Stimulated activated CD8-positive, alpha-beta memory T cell treated with anti-CD3 and anti-CD28 coated beads, Interleukin-7, amount 100 ng/mL, for 1 hour (primary cell): Measurements from ENCODE around the gene VPS4B.
"Not testable (repeated sequence)": the region's sequence is repeated elsewhere in the genome, so short reads cannot be mapped to it uniquely, and the experiment has no call there.

Experiments
- DNase-seq, 2 donors: peaks; one replicate each; pipeline ENCODE4 v3.0.0-alpha.2; 2020; ENCODE audit warnings: low read depth in 2 of 2

The VPS4B gene

DNA sequence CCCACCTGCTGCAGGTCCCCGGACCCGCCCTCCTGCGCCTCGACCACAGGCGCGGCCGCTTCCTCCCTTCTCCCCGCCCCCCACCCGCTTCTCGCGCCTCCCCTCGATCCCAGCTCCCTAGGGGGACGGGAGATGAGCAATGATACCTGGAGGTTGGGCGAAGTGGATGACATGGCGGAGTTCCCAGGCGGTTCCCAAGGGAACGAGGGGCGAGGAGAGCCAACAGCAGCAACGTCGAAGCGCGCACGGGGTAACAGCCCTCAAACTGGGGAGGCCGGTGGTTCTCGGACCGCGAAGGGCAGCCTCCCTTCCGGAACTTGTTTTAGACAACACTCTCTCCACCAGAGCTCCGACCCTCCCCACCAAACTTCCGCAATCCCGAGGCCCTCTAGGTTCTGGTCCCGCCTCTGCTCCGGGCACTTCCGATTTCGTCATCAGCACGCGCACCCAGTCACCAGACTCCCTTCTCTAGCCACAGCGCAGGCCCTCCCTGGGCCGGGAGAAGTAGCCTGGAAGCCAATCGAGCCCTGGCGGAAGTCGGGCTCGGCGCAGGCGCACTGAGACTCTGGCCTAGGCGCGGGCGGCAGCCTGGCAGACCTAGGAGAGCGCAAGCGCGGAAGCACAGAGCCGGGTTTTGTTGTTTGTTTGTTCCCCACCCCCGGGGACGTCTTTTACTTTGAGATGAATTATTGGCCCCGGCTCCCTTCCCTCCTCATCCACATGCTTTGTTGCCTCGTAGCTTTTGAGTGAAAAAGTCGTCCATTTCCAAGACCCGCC is at the start of gene VPS4B:
Gene VPS4B (minus strand): TSS at position 390 of the 777 bp plus-strand sequence. CDS start 217 bp downstream, at position 173.
- peak; percentile 98 to 100 for DNase-seq

DNA sequence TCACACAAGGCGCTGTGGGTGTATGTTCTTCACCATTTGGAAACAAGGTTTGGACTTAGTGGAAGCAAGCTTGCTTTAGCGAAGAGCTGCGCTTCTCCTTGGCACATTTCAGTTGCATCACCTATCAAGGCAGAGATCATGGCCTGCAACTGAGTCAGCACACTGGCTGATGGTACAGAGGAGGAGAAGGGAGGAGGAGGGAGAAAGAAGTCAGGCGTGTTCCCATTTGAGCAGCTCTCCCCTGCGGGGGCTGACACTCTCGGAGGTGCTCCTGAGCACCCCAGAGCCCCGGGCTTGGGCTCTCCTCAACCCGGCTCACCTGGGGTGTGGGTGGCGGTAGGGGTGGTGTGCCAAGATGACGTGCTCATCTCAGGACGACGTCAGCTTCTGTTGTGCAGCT is 48.5 kb upstream of the VPS4B start:
- no peak for DNase-seq

DNA sequence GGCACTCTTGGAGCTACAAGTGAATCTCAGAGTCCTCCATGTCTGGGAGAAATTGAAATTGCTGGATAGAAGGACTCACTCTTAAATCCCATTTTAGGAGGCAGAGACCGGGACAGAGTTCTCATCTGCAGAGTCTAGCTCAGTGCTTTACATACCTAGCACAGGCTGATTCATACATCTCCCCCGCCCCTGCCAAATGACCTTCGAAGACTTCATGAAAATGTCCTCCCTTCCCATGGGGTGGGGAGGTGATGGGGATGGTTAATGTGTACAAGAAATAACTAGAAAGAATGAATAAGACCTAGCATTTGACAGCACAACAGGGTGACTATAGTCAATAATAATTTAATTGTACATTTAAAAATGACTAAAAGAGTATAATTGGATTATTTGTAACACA is 46.3 kb upstream of the VPS4B start:
- no peak for DNase-seq

GRCh38 chr18:63467699-63468098 is 45.4 kb upstream of the VPS4B start:
- no peak for DNase-seq

DNA sequence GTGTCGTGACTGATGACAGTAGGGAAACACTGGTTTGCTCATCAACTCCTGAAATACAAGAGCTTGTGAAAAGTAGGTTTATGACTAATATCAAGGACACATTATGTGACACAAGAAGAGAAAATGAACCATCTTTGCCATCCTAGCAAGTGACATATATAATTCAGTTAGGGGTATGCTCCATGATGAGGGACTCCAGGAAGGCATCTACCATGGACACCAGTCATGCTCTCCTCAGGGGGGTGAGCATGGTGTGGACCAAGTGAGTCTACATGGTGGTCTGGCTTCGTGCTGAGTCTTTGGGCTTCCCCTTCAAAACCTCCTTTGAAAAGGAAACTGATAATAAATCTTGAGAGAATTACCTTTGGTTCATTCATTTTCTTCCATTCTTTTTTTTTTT is 42.8 kb upstream of the VPS4B start:
- DNase-seq = no peak

DNA sequence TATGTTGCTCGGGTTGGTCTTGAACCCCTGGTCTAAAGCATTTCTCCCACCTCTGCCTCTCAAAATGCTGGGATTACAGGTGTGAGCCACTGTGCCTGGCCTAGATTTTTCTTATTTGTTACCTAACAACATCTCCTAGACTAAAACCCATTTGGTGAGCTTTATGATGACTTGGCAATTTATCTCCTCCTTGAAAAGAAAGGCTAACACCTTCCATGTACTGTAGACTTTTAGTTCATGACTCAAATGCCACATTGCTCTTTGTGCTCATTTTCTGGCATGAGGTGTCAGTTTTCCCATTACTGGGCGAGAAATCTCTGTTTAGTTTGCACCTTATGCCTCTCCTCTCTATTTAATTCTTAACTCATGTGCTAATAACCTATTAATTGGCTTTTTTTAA is 42.2 kb upstream of the VPS4B start:
- no peak for DNase-seq

- no peak for DNase-seq
Measured at GRCh38 chr18:63460414-63460813, 38.1 kb upstream of the VPS4B start.

- no peak for DNase-seq
Measured at GRCh38 chr18:63457977-63458376, 35.7 kb upstream of the VPS4B start.

- no peak for DNase-seq
Measured at GRCh38 chr18:63454497-63454896, 32.2 kb upstream of the VPS4B start.

DNA sequence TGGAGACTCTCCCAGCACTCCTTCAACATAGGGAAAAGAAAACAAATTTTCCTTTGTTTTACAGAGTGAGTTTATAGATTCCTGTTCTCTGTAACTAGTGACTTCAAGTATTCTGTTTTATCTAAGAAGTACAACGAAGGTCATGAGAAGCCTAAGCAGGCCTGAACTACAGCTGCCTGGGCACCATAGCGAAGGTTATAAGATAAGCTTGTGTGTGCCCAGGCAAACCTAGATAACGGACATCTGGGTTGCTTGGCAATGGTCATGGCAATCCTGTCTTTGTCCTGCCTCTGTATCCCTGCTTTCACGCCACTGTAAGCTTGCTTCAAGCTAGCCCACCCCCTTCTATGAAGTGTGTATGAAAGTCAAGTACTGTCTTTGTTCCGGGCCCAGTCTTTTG is 30.5 kb upstream of the VPS4B start:
- not testable (repeated sequence) for DNase-seq

DNA sequence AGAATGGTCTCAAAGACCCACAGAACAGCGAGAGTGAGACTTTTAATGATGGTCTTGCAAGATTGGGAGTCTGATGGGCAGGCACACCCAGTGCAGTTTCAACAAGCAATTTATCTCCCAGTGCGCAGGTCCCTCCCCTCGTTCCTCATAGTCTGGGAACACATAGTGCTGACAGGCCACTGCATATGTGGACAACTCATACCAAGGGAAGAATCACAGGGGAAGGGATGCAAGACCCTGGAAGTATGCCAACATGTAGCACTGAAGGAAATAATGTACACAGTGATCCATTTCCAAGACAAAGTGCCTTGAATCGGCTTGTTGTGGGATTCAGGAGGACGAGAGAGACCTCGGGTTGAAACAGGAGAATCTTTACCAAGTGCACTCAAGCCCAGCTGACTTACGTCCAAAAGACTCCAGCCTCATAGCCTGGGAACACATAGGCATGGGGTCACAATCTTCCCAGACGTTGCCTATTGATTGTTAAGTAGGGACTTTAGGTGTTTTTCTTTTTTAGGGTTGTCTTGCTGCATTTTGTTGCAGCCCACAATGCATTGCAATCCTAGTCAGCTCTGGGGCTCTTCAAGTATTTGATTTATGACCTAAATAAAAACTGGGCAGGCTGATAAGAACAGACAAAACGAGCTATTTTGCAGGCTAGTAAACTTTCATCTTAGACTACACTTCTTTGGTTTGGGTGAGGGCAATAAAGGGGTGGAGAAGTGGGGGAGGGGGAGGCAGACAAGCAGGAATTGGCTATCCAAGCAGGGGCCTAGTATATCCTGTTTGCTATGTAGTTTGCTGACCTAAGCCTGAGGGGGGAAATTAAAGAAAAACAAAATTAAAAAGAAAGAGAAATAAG is 29.8 kb upstream of the VPS4B start:
- DNase-seq = no peak

DNA sequence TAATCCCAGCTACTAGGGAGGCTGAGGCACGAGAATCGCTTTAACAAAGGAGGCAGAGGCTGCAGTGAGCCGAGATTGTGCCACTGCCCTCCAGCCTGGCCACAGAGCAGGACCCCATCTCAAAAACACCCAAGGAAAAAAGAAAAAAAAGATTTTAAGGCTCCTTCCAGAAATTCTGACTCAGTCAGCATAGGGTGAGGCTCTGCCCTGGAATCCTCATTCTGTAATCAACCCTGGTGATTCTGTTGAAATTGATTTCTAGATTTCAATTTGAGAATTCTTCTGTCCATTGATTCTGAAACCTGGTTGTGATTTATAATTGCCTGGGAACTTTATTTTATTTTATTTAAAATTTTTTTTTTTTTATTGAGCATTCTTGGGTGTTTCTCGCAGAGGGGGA is 27.1 kb upstream of the VPS4B start:
- DNase-seq = no peak

- DNase-seq = no peak
Measured at GRCh38 chr18:63447066-63447465, 24.8 kb upstream of the VPS4B start.

DNA sequence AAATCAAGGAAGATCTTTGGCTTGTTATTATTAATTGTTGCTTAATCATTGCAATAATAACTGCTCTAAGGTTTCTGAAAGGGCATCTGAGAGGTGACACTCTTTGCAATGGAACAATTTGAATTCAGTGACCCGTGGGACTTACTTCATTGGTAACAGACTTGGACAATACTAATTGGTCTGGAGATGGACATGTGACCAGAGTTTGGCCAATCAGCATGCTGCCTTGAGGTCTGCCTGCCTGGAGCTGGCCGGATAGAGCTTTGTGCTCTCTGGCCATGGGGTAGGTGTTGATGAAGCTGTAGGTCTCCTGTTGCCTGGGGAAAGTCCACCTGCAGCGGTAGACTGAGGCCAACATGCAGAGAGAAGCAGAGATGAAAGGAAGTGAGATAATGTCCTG is 24.0 kb upstream of the VPS4B start:
- DNase-seq = no peak

DNA sequence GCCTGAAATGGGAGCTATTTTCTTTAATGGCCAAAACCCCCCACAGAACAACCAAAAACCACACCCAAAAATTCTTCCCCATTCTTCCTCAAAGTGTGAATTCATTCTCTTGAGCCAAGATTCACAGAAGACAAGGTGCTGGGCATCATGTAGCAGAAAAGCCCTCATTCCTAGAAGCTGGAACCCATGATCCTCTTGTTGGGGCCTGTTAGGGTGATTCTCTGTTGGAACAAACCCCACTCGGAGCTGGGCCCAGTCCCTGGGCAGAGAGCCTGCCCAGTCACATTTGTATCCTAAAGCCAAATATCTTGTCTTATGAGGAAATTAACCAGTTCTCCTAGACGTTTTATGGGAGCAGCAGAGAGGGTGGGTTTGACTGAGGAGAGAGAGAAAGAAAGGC is 22.8 kb upstream of the VPS4B start:
- no peak for DNase-seq

DNA sequence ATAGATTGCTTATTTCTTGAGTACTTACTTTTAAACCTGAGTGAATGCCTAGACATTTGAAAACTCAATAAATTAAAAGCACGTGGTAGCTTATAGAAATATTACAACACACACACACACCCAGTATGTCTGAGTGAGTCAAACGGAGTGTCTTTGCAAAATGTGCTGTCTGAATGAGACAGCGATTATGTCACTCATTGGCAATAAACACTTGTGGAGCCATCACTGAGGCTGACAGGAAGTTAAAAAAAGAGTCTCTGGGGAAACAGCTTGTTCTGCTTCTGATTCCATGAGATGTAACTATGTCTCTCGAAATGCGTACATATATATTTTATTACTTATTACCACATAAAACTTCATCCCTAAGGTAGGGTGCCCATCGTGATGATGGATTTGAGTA is 22.3 kb upstream of the VPS4B start:
- no peak for DNase-seq

DNA sequence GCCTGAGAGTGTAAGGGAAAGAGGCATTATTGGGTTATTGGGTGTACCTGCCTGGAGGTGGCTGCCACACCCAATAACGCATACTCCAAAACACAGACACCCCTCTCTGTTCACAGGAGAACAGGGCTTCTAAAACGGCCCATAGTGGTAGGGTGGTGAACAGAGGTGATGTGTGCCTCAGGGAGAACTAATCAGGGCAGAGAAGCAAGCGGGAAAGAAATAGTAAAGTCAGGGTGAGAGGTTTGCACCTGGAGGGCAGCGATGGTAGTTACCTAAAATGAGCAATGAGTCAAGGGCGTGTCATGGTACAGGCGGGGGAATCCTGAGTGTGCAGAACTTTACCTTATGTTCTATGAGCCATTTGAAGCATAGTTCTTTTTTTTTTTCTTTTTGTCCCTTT is 21.6 kb upstream of the VPS4B start:
- DNase-seq = no peak

DNA sequence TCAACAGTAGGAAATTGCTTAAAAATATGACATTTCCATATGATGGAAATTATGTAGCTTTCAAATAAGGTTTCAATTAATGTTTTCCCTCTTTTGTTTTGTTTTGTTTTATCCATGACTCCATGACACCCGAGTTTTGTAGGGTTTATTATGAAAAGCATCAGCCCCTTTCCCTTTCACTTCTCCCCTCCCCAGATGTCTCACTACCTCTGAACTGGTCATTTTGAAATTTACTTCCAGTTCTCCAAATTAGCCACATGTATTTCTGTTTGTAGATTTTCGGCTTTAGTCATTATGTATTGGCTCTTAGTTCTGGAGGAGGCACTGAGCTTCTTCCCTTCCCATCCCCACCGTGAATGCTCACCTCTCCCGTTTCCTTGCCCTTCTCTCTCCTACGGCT is 18.6 kb upstream of the VPS4B start:
- no peak for DNase-seq

- DNase-seq = no peak
Measured at GRCh38 chr18:63440219-63440618, 17.9 kb upstream of the VPS4B start.

DNA sequence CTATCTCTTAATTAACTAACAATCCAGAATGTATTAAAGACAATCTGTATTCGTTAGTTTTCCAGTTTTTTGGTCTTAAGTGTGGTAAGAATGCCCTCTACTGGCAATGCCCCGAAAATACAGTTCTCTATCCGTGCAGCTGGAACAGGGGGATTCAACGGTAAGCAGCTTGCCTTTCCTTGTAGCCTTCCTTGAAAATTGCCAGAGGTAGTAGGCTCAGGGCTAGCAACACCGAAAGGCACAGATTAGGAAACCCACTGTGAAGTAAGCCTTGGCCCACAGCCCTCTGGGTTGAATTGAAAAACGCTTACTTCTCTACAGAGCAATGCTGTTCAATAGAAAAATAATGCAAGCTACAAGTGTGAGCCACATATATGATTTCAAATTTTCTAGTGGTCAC is 17.1 kb upstream of the VPS4B start:
- DNase-seq = no peak

- DNase-seq = no peak
Measured at GRCh38 chr18:63438181-63438580, 15.9 kb upstream of the VPS4B start.

DNA sequence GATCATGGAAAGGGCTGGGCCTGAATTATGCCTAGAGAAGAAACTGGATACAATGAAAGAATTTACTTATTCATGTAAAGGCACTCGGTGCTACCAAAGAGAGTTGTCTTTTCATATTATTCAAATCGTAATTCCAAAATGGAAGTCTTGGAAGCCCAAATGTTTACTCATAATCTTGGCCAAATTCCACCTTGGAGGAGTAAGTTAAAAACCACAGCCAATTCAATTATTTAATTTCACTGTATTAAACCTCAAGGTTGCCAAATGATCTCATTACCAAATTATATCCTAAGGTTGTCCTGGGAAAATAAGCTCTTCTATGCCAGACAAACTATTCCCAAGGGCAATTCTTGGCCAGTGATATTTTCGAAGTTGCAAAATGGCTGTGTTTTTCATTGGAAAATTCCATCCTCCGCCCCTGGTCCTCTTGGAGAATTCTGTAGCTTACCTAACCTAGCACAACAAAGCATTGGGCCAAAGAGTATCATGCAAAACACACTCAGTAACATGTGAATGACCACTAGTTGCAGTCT is 11.1 kb upstream of the VPS4B start:
- DNase-seq = no peak

DNA sequence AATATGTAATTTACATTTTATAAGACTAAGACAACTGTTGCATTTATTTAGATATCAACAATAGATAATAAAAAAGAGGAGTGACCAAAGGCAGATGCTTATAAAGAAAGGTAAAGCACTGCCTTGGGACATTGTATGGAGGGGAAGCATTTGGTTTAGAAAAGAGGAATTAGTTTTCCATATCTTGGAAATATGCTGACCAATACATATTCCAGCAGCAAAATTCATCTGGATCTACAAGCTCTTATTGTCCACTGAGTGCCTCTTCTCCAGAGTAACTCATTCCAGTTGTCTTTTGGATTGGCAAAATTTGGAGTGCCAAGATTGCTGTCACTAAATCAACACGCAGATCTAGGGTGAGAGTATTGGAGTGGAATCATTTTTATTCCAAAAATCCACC is 8.9 kb upstream of the VPS4B start:
- DNase-seq = no peak
